Measurements from ENCODE around the gene TMEM14C.

GRCh38 chr6:10742251-10742650 lies 19.4 kb downstream of the TMEM14C start:
- no peak for TF ChIP-seq CTCF (optimal IDR thresholded peaks at IDR 0.05 in 1 of 3, IDR thresholded peaks at IDR 0.05 in 1 of 3, conservative IDR thresholded peaks at IDR 0.05 in 1 of 3; ENCODE audit: extremely low read depth in 1 of 3, insufficient read depth in 2 of 3, low read length in 3 of 3)
- no peak for TF ChIP-seq EZH2 (IDR thresholded peaks at IDR 0.05; ENCODE audit: low read length)

Measured in keratinocyte (primary cell).